H1 (cell line): ENCODE results near the gene ECI1. TPM values are rescaled to one million over a fixed set of nuclear protein-coding genes. Genes with fewer than 3 reads are reported as not detected.

Source experiments
- CTCF ChIA-PET: fragments of 300-600 bp; sonication (Branson Sonifier 250); formaldehyde crosslinking; loops from one replicate; lab custom pipeline; 2021; ENCODE audit not compliant: partially characterized antibody; lab: Charles Lee
- POLR2A ChIA-PET: fragments of 300-600 bp; sonication (Branson Sonifier 250); formaldehyde crosslinking; loops from one replicate; lab custom pipeline; 2021; ENCODE audit warnings: inconsistent platforms; ENCODE audit not compliant: partially characterized antibody; lab: Charles Lee
- DNase-seq, 2 experiments: peaks; one replicate each; pipeline versions ENCODE4 v3.0.0 to v3.0.0-alpha.2; 2010 to 2022; ENCODE audit warnings: low spot score in 2 of 2, low read depth in 1 of 2, mixed read lengths in 1 of 2
- FAIRE-seq: peaks from 2 replicates; lab custom pipeline; 2011; peaks lifted over from hg19 to GRCh38; lab: Jason Lieb, UNC
- H2AFZ ChIP-seq: 2 replicates; pipeline ENCODE4 v1.8.1; 2012; ENCODE audit warnings: low read length, inconsistent platforms
- H2AK5ac ChIP-seq: 2 replicates; pipeline ENCODE4 v1.6.1; 2013; ENCODE audit warnings: low read depth, low read length
- H2BK120ac ChIP-seq: replicated peaks from 2 replicates; pipeline ENCODE3; 2013; ENCODE audit warnings: low read depth, low read length, inconsistent platforms
- H2BK12ac ChIP-seq: 2 replicates; pipeline ENCODE4 v1.6.1; 2013; ENCODE audit warnings: low read depth, low read length
- H2BK15ac ChIP-seq: 2 replicates; pipeline ENCODE4 v1.6.1; 2013; ENCODE audit warnings: low read length
- H2BK20ac ChIP-seq: 2 replicates; pipeline ENCODE4 v1.6.1; 2013; ENCODE audit warnings: low read length
- H2BK5ac ChIP-seq: 2 replicates; pipeline ENCODE4 v1.6.1; 2013; ENCODE audit warnings: low read depth, low read length
- H3K14ac ChIP-seq: 2 replicates; pipeline ENCODE4 v1.6.1; 2013; ENCODE audit warnings: inconsistent platforms; ENCODE audit not compliant: insufficient read length
- H3K18ac ChIP-seq: 2 replicates; pipeline ENCODE4 v1.6.1; 2013; ENCODE audit warnings: low read length; ENCODE audit errors: extremely low read depth
- H3K23ac ChIP-seq: 2 replicates; pipeline ENCODE4 v1.6.1; 2013; ENCODE audit warnings: inconsistent platforms; ENCODE audit not compliant: insufficient read length
- H3K23me2 ChIP-seq: 2 replicates; pipeline ENCODE4 v1.6.1; 2013; ENCODE audit warnings: low read depth, low read length
- H3K27ac ChIP-seq: 2 replicates; pipeline ENCODE4 v1.6.1; 2011; ENCODE audit warnings: low read depth, low read length, inconsistent platforms
- H3K27me3 ChIP-seq, 4 experiments: replicated peaks in 1 of 4; 1 replicate in 1 of 4; 2 replicates in 3 of 4; pipeline versions ENCODE4 v1.6.1 to v1.8.1; 2011 to 2013; ENCODE audit warnings: low read length in 3 of 4, mild to moderate bottlenecking in 3 of 4, inconsistent platforms in 2 of 4, mixed read lengths in 2 of 4, moderate library complexity in 1 of 4; ENCODE audit not compliant: control insufficient read depth in 3 of 4, insufficient read depth in 3 of 4; ENCODE audit errors: extremely low read depth in 1 of 4
- H3K36me3 ChIP-seq, 4 experiments: 2 replicates each; pipeline versions ENCODE4 v1.6.1 to v1.8.1; 2011 to 2013; ENCODE audit warnings: mild to moderate bottlenecking in 4 of 4, low read length in 3 of 4, moderate library complexity in 2 of 4, control low read depth in 1 of 4, inconsistent platforms in 1 of 4; ENCODE audit not compliant: insufficient read depth in 4 of 4, control insufficient read depth in 2 of 4
- H3K4ac ChIP-seq: replicated peaks from 2 replicates; pipeline ENCODE3; 2013; ENCODE audit warnings: low read length, low read depth, mixed read lengths, inconsistent platforms; ENCODE audit not compliant: insufficient read length
- H3K4me1 ChIP-seq, 4 experiments: replicated peaks in 1 of 4; 1 replicate in 1 of 4; 2 replicates in 3 of 4; pipeline versions ENCODE4 v1.6.1 to v1.8.1; 2011 to 2013; ENCODE audit warnings: low read length in 3 of 4, inconsistent platforms in 2 of 4, mixed read lengths in 1 of 4; ENCODE audit not compliant: insufficient read depth in 4 of 4, control insufficient read depth in 3 of 4
- H3K4me2 ChIP-seq, 2 experiments: 2 replicates each; pipeline versions ENCODE4 v1.6.1 to v1.8.1; 2011 to 2013; ENCODE audit warnings: low read depth in 2 of 2, low read length in 2 of 2, control low read depth in 1 of 2, inconsistent platforms in 1 of 2, mild to moderate bottlenecking in 1 of 2; ENCODE audit not compliant: insufficient read depth in 1 of 2
- H3K4me3 ChIP-seq, 4 experiments: fragments of 200-600, 300-600 bp in 1 of 4; sonication (generic), shearing (Covaris generic), sonication (Bioruptor Twin) in 1 of 4; 2 replicates each; pipeline versions ENCODE4 v1.5.1 to v1.8.1; 2011 to 2016; ENCODE audit warnings: low read length in 4 of 4, low read depth in 3 of 4, control low read depth in 2 of 4, inconsistent platforms in 2 of 4, mild to moderate bottlenecking in 2 of 4, mixed read lengths in 1 of 4, moderate library complexity in 1 of 4; ENCODE audit not compliant: insufficient read depth in 2 of 4; ENCODE audit errors: extremely low read depth in 1 of 4
- H3K56ac ChIP-seq: replicated peaks from 2 replicates; pipeline ENCODE3; 2013; ENCODE audit warnings: low read depth, mild to moderate bottlenecking, mixed read lengths, low read length, inconsistent platforms; ENCODE audit not compliant: insufficient read length
- H3K79me1 ChIP-seq: 2 replicates; pipeline ENCODE4 v1.6.1; 2013; ENCODE audit warnings: low read depth, low read length, control low read depth
- H3K79me2 ChIP-seq, 2 experiments: 2 replicates each; pipeline versions ENCODE4 v1.6.1 to v1.8.1; 2012 to 2013; ENCODE audit warnings: low read length in 2 of 2, mild to moderate bottlenecking in 2 of 2, inconsistent platforms in 1 of 2; ENCODE audit not compliant: insufficient read depth in 2 of 2, control insufficient read depth in 1 of 2
- H3K9ac ChIP-seq, 4 experiments: replicated peaks in 1 of 4; 1 replicate in 1 of 4; 2 replicates in 3 of 4; pipeline versions ENCODE4 v1.6.1 to v1.8.1; 2011 to 2013; ENCODE audit warnings: low read depth in 3 of 4, low read length in 3 of 4, control low read depth in 2 of 4, mild to moderate bottlenecking in 2 of 4, moderate library complexity in 2 of 4, inconsistent platforms in 1 of 4; ENCODE audit errors: extremely low read depth in 1 of 4
- H3K9me3 ChIP-seq, 2 experiments: 2 replicates each; pipeline versions ENCODE4 v1.6.1 to v1.8.1; 2012 to 2013; ENCODE audit warnings: mild to moderate bottlenecking in 2 of 2, moderate library complexity in 2 of 2, control low read depth in 1 of 2, inconsistent platforms in 1 of 2, low read depth in 1 of 2, low read length in 1 of 2, mixed read lengths in 1 of 2; ENCODE audit not compliant: insufficient read depth in 2 of 2
- H4K20me1 ChIP-seq, 2 experiments: replicated peaks in 1 of 2; 2 replicates each; pipeline versions ENCODE3 to v1.8.1; 2011 to 2013; ENCODE audit warnings: inconsistent platforms in 2 of 2, low read length in 2 of 2, mild to moderate bottlenecking in 1 of 2; ENCODE audit not compliant: insufficient read depth in 2 of 2, control insufficient read depth in 1 of 2
- H4K5ac ChIP-seq: 2 replicates; pipeline ENCODE4 v1.6.1; 2013; ENCODE audit warnings: low read length, low read depth, mixed read lengths, inconsistent platforms; ENCODE audit not compliant: insufficient read length
- H4K8ac ChIP-seq: 2 replicates; pipeline ENCODE4 v1.8.0; 2013; ENCODE audit warnings: mild to moderate bottlenecking, moderate library complexity, low read length, inconsistent platforms; ENCODE audit not compliant: insufficient read depth; ENCODE audit errors: extremely low read depth
- H4K91ac ChIP-seq: replicated peaks from 2 replicates; pipeline ENCODE3; 2013; ENCODE audit warnings: low read length, mixed read lengths, inconsistent platforms; ENCODE audit not compliant: insufficient read length
- ASH2L ChIP-seq: fragments of 200-600, 300-600 bp; sonication (generic); IDR thresholded peaks from one replicate; pipeline ENCODE4 v1.7.1; 2017; ENCODE audit warnings: low read length
- CBX5 ChIP-seq: fragments of 300-800, 300-1000 bp; sonication (generic); IDR thresholded peaks from 2 replicates; pipeline ENCODE4 v1.7.1; 2016; ENCODE audit warnings: antibody characterized with exemption, low read length, low read depth
- CBX8 ChIP-seq: fragments of 300-800, 300-1000 bp; sonication (generic); IDR thresholded peaks from 2 replicates; pipeline ENCODE4 v1.7.1; 2016; ENCODE audit warnings: low read depth, low read length, borderline replicate concordance
- CTCF ChIP-seq, 3 experiments: IDR thresholded peaks; 1 replicate in 2 of 3; 2 replicates in 1 of 3; pipeline versions ENCODE4 v1.5.1 to v1.6.1; 2011; ENCODE audit warnings: low read length in 3 of 3, mild to moderate bottlenecking in 3 of 3, inconsistent platforms in 2 of 3, low read depth in 1 of 3, moderate library complexity in 1 of 3; ENCODE audit not compliant: insufficient read depth in 1 of 3; ENCODE audit errors: control extremely low read depth in 1 of 3
- EGR1 ChIP-seq: IDR thresholded peaks from 2 replicates; pipeline ENCODE4 v1.6.1; 2011; ENCODE audit warnings: low read depth, low read length, borderline replicate concordance
- POLR2AphosphoS5 ChIP-seq: IDR thresholded peaks from 2 replicates; pipeline ENCODE4 v1.6.1; 2011; ENCODE audit warnings: low read depth, low read length
- TAF1 ChIP-seq: IDR thresholded peaks from 2 replicates; pipeline ENCODE4 v1.6.1; 2011; ENCODE audit warnings: mild to moderate bottlenecking, low read depth, low read length
- ZNF274 ChIP-seq: IDR thresholded peaks from 2 replicates; pipeline ENCODE4 v1.7.0; 2012; ENCODE audit warnings: low read length, borderline replicate concordance; ENCODE audit errors: extremely low read depth
- WGBS, 2 experiments: shearing (Covaris generic) in 1 of 2; methylation state at CpG; one replicate each; pipeline versions ENCODE4 v1.1.6 to v1.1.7; 2013 to 2015; ENCODE audit warnings: low lambda C conversion rate in 2 of 2, mixed read lengths in 2 of 2, inconsistent platforms in 1 of 2, low coverage in 1 of 2, missing lambda C conversion rate in 1 of 2; ENCODE audit not compliant: insufficient replicate concordance in 2 of 2, insufficient coverage in 1 of 2, insufficient read length in 1 of 2; ENCODE audit errors: extremely low coverage in 1 of 2, missing lambda C conversion rate in 1 of 2; 5-methylcytosine and 5-hydroxymethylcytosine counted together
- polyA plus RNA-seq, 7 experiments: library from polyadenylated mRNA; depleted of rRNA in 3 of 7; stranded (reverse) in 5 of 7; unstranded in 2 of 7; fragments of >200 nt in 5 of 7; fragments of 200-250 nt in 2 of 7; gene quantifications; 1 replicate in 5 of 7; 2 replicates in 1 of 7; 4 replicates in 1 of 7; pipeline versions ENCODE4 v1.2.1 to v1.2.3, GENCODE V29; 2011 to 2013; ENCODE audit warnings: missing spikeins in 2 of 7, mixed read lengths in 2 of 7
- total RNA-seq: library from RNA; stranded (reverse); fragmentation: NEBNext Ultra II Directional; extraction: Animal tissue kit (Norgen Biotek cat#: 25700); gene quantifications from 2 replicates; pipeline ENCODE4 v1.2.1, GENCODE V29; 2021

Gene ECI1
- total and polyA plus RNA-seq, 2 of the 8 experiments (the other 6 are each of a cell fraction or from before 2014, with no cell fraction given): 79.5 to 151 TPM

GRCh38 chr16:2236337-2237101 is 14.9 kb downstream of the ECI1 start, which contains the start of gene DNASE1L2:
Gene DNASE1L2 (plus strand): TSS chr16:2236444. CDS start chr16:2236817, 373 bp downstream.
- H3K23me2 ChIP-seq: peaks cover 16% of the 10 kb centered on the region; the same call in 1 of the 2 replicates
- H2BK12ac ChIP-seq: no peak within 1 kb of the TSS
- no peak within 1 kb of the TSS for H2BK15ac ChIP-seq
- H3K27me3 ChIP-seq: peaks cover 4 to 20% (median 16%) of the 10 kb centered on the region in 4 experiments; a peak in 6 of 7 replicates
- H2AFZ ChIP-seq: no peak within 1 kb of the TSS
- no peaks in the 10 kb centered on the region for H3K79me2 ChIP-seq
- no peak within 1 kb of the TSS for H2BK20ac ChIP-seq
- H4K20me1 ChIP-seq: peaks cover 0 to 13% of the 10 kb centered on the region in 2 experiments
- CTCF ChIA-PET: interaction anchor here (1.0 to 2.7 kb wide), 5 partner anchors 8 to 42 kb away, joined by 4 to 9 read pairs (median 6); partner anchors contain the start of gene ECI1
- peak within 1 kb of the TSS; percentile 19 to 63 (median 37); a peak in 7 of 8 replicates for H3K4me3 ChIP-seq
- no peak within 1 kb of the TSS for H4K5ac ChIP-seq
- no peak within 1 kb of the TSS for H2AK5ac ChIP-seq
- H3K23ac ChIP-seq: no peak within 1 kb of the TSS
- POLR2A ChIA-PET: interaction anchor here (0.7 to 8.6 kb wide), 22 partner anchors 9 to 80 kb away, joined by 3 to 181 read pairs (median 5); partner anchors contain the start of genes E4F1, ECI1, MLST8 and PGP
- H3K18ac ChIP-seq: no peak within 1 kb of the TSS; the same call in 1 of the 2 replicates
- no peak within 1 kb of the TSS for H3K4ac ChIP-seq
- H2BK120ac ChIP-seq: no peak within 1 kb of the TSS
- FAIRE-seq (no peak), DNase-seq (peak in 1 of 2 experiments; percentile 79)
- H4K8ac ChIP-seq: peak within 1 kb of the TSS; percentile 68; the same call in 1 of the 2 replicates
- no peak within 1 kb of the TSS for H3K27ac ChIP-seq
- H3K14ac ChIP-seq: no peak within 1 kb of the TSS
- no peaks in the 10 kb centered on the region for H3K79me1 ChIP-seq
- H3K4me1 ChIP-seq: peaks cover 0 to 19% (median 10%) of the 10 kb centered on the region in 4 experiments; a peak in 5 of 7 replicates
- H3K4me2 ChIP-seq: peak within 1 kb of the TSS; percentile 78 to 82
- no peak within 1 kb of the TSS for H2BK5ac ChIP-seq
- peaks cover 3 to 39% (median 5%) of the 10 kb centered on the region in 4 experiments; a peak in 4 of 8 replicates for H3K36me3 ChIP-seq
- H4K91ac ChIP-seq: no peak within 1 kb of the TSS
- no peaks in the 10 kb centered on the region for H3K9me3 ChIP-seq
- no peak within 1 kb of the TSS for H3K9ac ChIP-seq
- WGBS, 2 experiments: 10% methylated on average over 43 of the region's 64 CpGs; no CpG with 5 or more reads in 1 of the 2 experiments
- H3K56ac ChIP-seq: no peak within 1 kb of the TSS
- TF ChIP-seq CBX8 (no peak), TAF1 (peak; percentile 42; the same call in 1 of the 2 replicates), POLR2AphosphoS5 (0 out of 2 replicates have a peak, but pooled peaks have one; percentile 8), ZNF274 (no peak), ASH2L (peak; percentile 18), CTCF (IDR thresholded peaks at IDR 0.05; ENCODE audit: control extremely low read depth in 1 of 3, insufficient read depth in 1 of 3, low read depth in 1 of 3, low read length in 3 of 3) (peak in 1 of 3 experiments; percentile 0; a peak in 1 of 4 replicates), EGR1 (peak; percentile 82; the same call in 1 of the 2 replicates), CBX5 (no peak)
